ENCODE results near the gene ITPR1.
"Not testable (repeated sequence)": the region's sequence is repeated elsewhere in the genome, so short reads cannot be mapped to it uniquely, and the experiment has no call there.

ITPR1 gene

GRCh38 chr3:4589475-4590097 is 96.4 kb downstream of the ITPR1 start:
- TF ChIP-seq CTCF (IDR thresholded peaks at IDR 0.05; ENCODE audit: low read depth, low read length), result no peak
- no peak for DNase-seq (ENCODE audit: extremely low read depth, low read depth)

- not testable (repeated sequence) for DNase-seq (ENCODE audit: extremely low read depth, low read depth)
Measured at GRCh38 chr3:4590849-4591248, 97.7 kb downstream of the ITPR1 start.

- TF ChIP-seq CTCF (IDR thresholded peaks at IDR 0.05; ENCODE audit: low read depth, low read length), result no peak
- DNase-seq (ENCODE audit: extremely low read depth, low read depth), result no peak
Measured at GRCh38 chr3:4591669-4592068, 98.5 kb downstream of the ITPR1 start.

- no peak for TF ChIP-seq CTCF (IDR thresholded peaks at IDR 0.05; ENCODE audit: low read depth, low read length)
Measured at GRCh38 chr3:4593014-4593413, 99.9 kb downstream of the ITPR1 start.

GRCh38 chr3:4595710-4596113 is 102.6 kb downstream of the ITPR1 start:
- no peak for TF ChIP-seq CTCF (IDR thresholded peaks at IDR 0.05; ENCODE audit: low read depth, low read length)
- DNase-seq (ENCODE audit: extremely low read depth, low read depth), result no peak

More at GRCh38 chr3:4593014-4593413, 99.9 kb downstream of the ITPR1 start:
- DNase-seq (ENCODE audit: extremely low read depth, low read depth), result no peak

- no peak for DNase-seq (ENCODE audit: extremely low read depth, low read depth)
- TF ChIP-seq CTCF (IDR thresholded peaks at IDR 0.05; ENCODE audit: low read depth, low read length), result no peak
Measured at GRCh38 chr3:4596612-4597011, 103.5 kb downstream of the ITPR1 start.

GRCh38 chr3:4597208-4597985 is 104.2 kb downstream of the ITPR1 start:
- TF ChIP-seq CTCF (IDR thresholded peaks at IDR 0.05; ENCODE audit: low read depth, low read length), result no peak
- no peak for DNase-seq (ENCODE audit: extremely low read depth, low read depth)

GRCh38 chr3:4598232-4598631 is 105.1 kb downstream of the ITPR1 start:
- DNase-seq (ENCODE audit: extremely low read depth, low read depth), result not testable (repeated sequence)
